NCI-H2081 (cell line): Measurements from ENCODE around the gene EIF4B.
A peak's percentile ranks its signal among the peaks of the same experiment; 100 is the strongest.
"Not testable (repeated sequence)": the region's sequence is repeated elsewhere in the genome, so short reads cannot be mapped to it uniquely, and the experiment has no call there.

ENCODE experiments used
- DNase-seq, 2 experiments: peaks; one replicate each; lab custom pipeline; 2025; lab: John Stamatoyannopoulos, UW

EIF4B gene

GRCh38 chr12:53004178-53004577 is 2.1 kb upstream of the EIF4B start:
- no peak for DNase-seq

- no peak for DNase-seq
Observed at GRCh38 chr12:53004582-53004981, 1.7 kb upstream of the EIF4B start.

GRCh38 chr12:53005215-53005985 is 856 bp upstream of the EIF4B start:
- no peak for DNase-seq

- DNase-seq: peak; percentile 76 to 77
Observed at GRCh38 chr12:53006810-53007309, 604 bp downstream of the EIF4B start.

GRCh38 chr12:53007343-53007742 is 1.1 kb downstream of the EIF4B start:
- DNase-seq: no peak

- DNase-seq: not testable (repeated sequence)
Observed at GRCh38 chr12:53008760-53009159, 2.5 kb downstream of the EIF4B start.

GRCh38 chr12:53010955-53011354 is 4.7 kb downstream of the EIF4B start:
- no peak for DNase-seq

- no peak for DNase-seq
Observed at GRCh38 chr12:53011889-53012288, 5.6 kb downstream of the EIF4B start.

GRCh38 chr12:53012928-53013327 is 6.7 kb downstream of the EIF4B start:
- no peak for DNase-seq

- DNase-seq: no peak
Observed at GRCh38 chr12:53014709-53015108, 8.5 kb downstream of the EIF4B start.

GRCh38 chr12:53025250-53025649 is 19.0 kb downstream of the EIF4B start:
- no peak for DNase-seq

GRCh38 chr12:53027014-53027413 is 20.8 kb downstream of the EIF4B start:
- not testable (repeated sequence) for DNase-seq

- DNase-seq: no peak
Observed at GRCh38 chr12:53031616-53032015, 25.4 kb downstream of the EIF4B start.

GRCh38 chr12:53033832-53034231 is 27.6 kb downstream of the EIF4B start:
- not testable (repeated sequence) for DNase-seq

GRCh38 chr12:53034459-53034858 is 28.2 kb downstream of the EIF4B start:
- no peak for DNase-seq

GRCh38 chr12:53036802-53037201 is 30.5 kb downstream of the EIF4B start:
- DNase-seq: no peak

GRCh38 chr12:53039851-53040250 is 33.6 kb downstream of the EIF4B start:
- no peak for DNase-seq

GRCh38 chr12:53042607-53043454 is 36.6 kb downstream of the EIF4B start:
- DNase-seq: no peak

- DNase-seq: no peak
Observed at GRCh38 chr12:53044052-53044581, 37.9 kb downstream of the EIF4B start.

- no peak for DNase-seq
Observed at GRCh38 chr12:53044896-53045695, 38.8 kb downstream of the EIF4B start.

- no peak for DNase-seq
Observed at GRCh38 chr12:53045696-53046045, 39.4 kb downstream of the EIF4B start.

- DNase-seq: peak; percentile 56 to 63
Observed at GRCh38 chr12:53046655-53047220, 40.5 kb downstream of the EIF4B start.
